ENCODE measurements around the gene ANKS1B.

DNA sequence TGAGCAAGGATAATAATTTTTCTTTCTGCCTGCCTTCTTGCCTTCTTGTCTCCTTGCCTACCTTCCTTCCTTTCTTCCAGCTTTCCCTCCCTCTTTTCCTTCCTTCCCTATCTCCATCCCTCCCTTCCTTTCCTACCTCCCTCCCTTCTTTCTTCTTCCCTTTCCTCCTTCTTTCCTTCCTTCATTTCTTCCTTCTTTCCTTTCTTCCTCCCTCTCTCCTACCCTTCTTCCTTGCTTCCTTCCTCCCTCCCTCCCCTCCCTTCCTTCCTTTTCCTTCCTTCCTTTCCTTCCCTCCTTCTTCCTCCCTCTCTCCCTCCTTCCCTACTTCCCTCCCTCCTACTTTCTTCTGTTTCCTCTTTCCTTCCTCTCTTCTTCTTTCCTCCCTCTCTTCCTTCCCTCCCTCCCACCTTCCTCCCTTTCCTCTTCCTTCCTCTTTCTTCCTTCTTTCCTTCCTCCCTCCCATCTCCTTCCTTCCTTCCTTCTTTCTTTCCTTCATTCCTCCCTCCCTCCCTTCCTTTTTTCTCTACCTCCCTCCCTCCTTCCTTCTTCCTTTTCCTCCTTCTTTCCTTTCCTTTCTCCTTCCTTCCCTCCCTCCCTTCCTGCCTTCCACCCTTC lies 1009.9 kb downstream of the ANKS1B start:
- TF ChIP-seq POLR2A (IDR thresholded peaks at IDR 0.05) (no peak), POLR2AphosphoS5 (IDR thresholded peaks at IDR 0.05) (no peak), EP300 (IDR thresholded peaks at IDR 0.05) (no peak)
- TF ChIP-seq, protein P1, sequence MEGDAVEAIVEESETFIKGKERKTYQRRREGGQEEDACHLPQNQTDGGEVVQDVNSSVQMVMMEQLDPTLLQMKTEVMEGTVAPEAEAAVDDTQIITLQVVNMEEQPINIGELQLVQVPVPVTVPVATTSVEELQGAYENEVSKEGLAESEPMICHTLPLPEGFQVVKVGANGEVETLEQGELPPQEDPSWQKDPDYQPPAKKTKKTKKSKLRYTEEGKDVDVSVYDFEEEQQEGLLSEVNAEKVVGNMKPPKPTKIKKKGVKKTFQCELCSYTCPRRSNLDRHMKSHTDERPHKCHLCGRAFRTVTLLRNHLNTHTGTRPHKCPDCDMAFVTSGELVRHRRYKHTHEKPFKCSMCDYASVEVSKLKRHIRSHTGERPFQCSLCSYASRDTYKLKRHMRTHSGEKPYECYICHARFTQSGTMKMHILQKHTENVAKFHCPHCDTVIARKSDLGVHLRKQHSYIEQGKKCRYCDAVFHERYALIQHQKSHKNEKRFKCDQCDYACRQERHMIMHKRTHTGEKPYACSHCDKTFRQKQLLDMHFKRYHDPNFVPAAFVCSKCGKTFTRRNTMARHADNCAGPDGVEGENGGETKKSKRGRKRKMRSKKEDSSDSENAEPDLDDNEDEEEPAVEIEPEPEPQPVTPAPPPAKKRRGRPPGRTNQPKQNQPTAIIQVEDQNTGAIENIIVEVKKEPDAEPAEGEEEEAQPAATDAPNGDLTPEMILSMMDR (IDR thresholded peaks at IDR 0.05): no peak

Data from suprapubic skin (tissue), 4 donors.